Measurements from ENCODE around the gene WDR37. TPM values are rescaled to one million over a fixed set of nuclear protein-coding genes. Genes with fewer than 3 reads are reported as not detected.

WDR37 gene
- total and polyA plus RNA-seq, 9 of the 15 experiments (the other 6 are each of a cell fraction or from before 2014, with no cell fraction given), result 2.3 to 11.6 (median 6.7) TPM

GRCh38 chr10:1089017-1089689 lies 33.0 kb downstream of the WDR37 start (continued):
- TF ChIP-seq CCAR2 (IDR thresholded peaks at IDR 0.05; ENCODE audit: low read depth, low read length), result no peak
- TF ChIP-seq HNRNPK (IDR thresholded peaks at IDR 0.05; ENCODE audit: low read depth, low read length, poor library complexity, severe bottlenecking), result no peak
- TF ChIP-seq BRD4 (IDR thresholded peaks at IDR 0.05), result no peak

DNA sequence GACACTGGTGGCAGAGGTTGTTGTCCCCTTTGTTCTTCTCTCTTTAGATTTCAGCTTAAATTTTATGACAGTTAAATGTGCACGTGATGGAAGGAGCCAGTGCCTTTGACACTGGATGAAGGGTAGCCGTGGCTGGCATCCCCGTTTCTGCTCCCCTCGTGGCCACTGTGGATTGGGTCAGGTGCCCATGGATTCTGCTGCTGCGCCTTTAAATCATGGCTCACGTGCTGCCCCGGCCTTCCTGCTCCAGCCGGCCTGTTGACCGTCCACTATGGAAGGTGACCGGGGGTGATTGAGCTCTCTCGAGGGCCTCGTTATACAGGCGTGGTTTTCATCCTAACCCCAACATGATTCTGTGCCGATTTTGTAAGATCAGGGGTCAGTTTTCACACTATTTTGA lies 34.5 kb downstream of the WDR37 start:
- Histone ChIP-seq H3K4me1 (replicated peaks in 1 of 2; ENCODE audit: control insufficient read depth in 2 of 2, insufficient read depth in 2 of 2, low read length in 2 of 2) (no peaks in the 10 kb centered on the region), H3K79me2 (ENCODE audit: control insufficient read depth, insufficient read depth, low read length) (no peaks in the 10 kb centered on the region), H3K27me3 (ENCODE audit: control insufficient read depth in 2 of 2, insufficient read depth in 2 of 2, low read length in 2 of 2) (no peaks in the 10 kb centered on the region), H3K9ac (ENCODE audit: insufficient read depth in 1 of 2, low read depth in 2 of 2, low read length in 2 of 2) (no peak overlapping the region), H4K20me1 (replicated peaks; ENCODE audit: control insufficient read depth, insufficient read depth, low read length) (no peaks in the 10 kb centered on the region), H3K4me3 (no peak overlapping the region), H3K27ac (ENCODE audit: extremely low read depth, low read depth, low read length) (no peak overlapping the region), H3K9me3 (replicated peaks; ENCODE audit: control insufficient read depth, insufficient read depth, low read depth, low read length) (no peaks in the 10 kb centered on the region), H2AFZ (ENCODE audit: low read depth, low read length) (no peak overlapping the region), H3K4me2 (ENCODE audit: insufficient read depth, low read length) (no peak overlapping the region), H3K9me1 (ENCODE audit: control insufficient read depth, insufficient read depth, low read length) (no peaks in the 10 kb centered on the region), H3K36me3 (ENCODE audit: control insufficient read depth, insufficient read depth, low read length) (peaks cover 76% of the 10 kb centered on the region; the same call in 2 of the 3 replicates)
- intact Hi-C loops (cut with micrococcal nuclease) (no loop called here), in situ Hi-C loops (cut with MboI) (no loop called here)
- CTCF ChIA-PET (ENCODE audit: low intra/inter-chr PET ratio), result no interaction called here
- 88% methylated on average over 13 of the region's 14 CpGs for WGBS (ENCODE audit: insufficient coverage, low coverage, missing lambda C conversion rate)
- no TSS peak for BruUV-seq (replicated peaks)
- FAIRE-seq (no peak), ATAC-seq (no peak), DNase-seq (ENCODE audit: extremely low read depth in 1 of 4, low spot score in 3 of 4) (no peak)
- TF ChIP-seq ATF3 (IDR thresholded peaks at IDR 0.05) (no peak), ATF3 (CRISPR knock-in tag; conservative IDR thresholded peaks at IDR 0.05) (no peak), COPS2 (conservative IDR thresholded peaks at IDR 0.05) (no peak), ZNF184 (CRISPR knock-in tag; IDR thresholded peaks at IDR 0.05) (no peak), ILK (tag; IDR thresholded peaks at IDR 0.05; ENCODE audit: borderline replicate concordance, low read depth) (no peak), NFE2L1 (tag; IDR thresholded peaks at IDR 0.05; ENCODE audit: borderline replicate concordance, low read depth) (no peak), MAX (CRISPR knock-in tag; IDR thresholded peaks at IDR 0.05) (no peak), STAT5A (IDR thresholded peaks at IDR 0.05; ENCODE audit: borderline replicate concordance, low read length) (no peak), ZNF740 (CRISPR knock-in tag; IDR thresholded peaks at IDR 0.05) (no peak), ZNF740 (tag; IDR thresholded peaks at IDR 0.05) (no peak), HMG20B (CRISPR knock-in tag; IDR thresholded peaks at IDR 0.05) (no peak)
- TF ChIP-seq, protein P1, sequence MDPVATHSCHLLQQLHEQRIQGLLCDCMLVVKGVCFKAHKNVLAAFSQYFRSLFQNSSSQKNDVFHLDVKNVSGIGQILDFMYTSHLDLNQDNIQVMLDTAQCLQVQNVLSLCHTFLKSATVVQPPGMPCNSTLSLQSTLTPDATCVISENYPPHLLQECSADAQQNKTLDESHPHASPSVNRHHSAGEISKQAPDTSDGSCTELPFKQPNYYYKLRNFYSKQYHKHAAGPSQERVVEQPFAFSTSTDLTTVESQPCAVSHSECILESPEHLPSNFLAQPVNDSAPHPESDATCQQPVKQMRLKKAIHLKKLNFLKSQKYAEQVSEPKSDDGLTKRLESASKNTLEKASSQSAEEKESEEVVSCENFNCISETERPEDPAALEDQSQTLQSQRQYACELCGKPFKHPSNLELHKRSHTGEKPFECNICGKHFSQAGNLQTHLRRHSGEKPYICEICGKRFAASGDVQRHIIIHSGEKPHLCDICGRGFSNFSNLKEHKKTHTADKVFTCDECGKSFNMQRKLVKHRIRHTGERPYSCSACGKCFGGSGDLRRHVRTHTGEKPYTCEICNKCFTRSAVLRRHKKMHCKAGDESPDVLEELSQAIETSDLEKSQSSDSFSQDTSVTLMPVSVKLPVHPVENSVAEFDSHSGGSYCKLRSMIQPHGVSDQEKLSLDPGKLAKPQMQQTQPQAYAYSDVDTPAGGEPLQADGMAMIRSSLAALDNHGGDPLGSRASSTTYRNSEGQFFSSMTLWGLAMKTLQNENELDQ (CRISPR knock-in tag; IDR thresholded peaks at IDR 0.05; ENCODE audit: borderline replicate concordance), result no peak
- TF ChIP-seq, protein P2, sequence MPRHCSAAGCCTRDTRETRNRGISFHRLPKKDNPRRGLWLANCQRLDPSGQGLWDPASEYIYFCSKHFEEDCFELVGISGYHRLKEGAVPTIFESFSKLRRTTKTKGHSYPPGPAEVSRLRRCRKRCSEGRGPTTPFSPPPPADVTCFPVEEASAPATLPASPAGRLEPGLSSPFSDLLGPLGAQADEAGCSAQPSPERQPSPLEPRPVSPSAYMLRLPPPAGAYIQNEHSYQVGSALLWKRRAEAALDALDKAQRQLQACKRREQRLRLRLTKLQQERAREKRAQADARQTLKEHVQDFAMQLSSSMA (CRISPR knock-in tag; IDR thresholded peaks at IDR 0.05), result no peak
- POLR2A ChIA-PET, result no interaction called here

Measured in K562 (cell line).